PC-9 (cell line): ENCODE measurements around the gene DHRS7C. TPM values are rescaled to one million over a fixed set of nuclear protein-coding genes. Genes with fewer than 3 reads are reported as not detected.
A peak's percentile ranks its signal among the peaks of the same experiment; 100 is the strongest.

ENCODE experiments used
- BruUV-seq: library from RNA; stranded (reverse); fragments of 400-500 nt; replicated peaks from 2 replicates; lab custom pipeline; 2021; lab: Mats Ljungman, UMichigan
- CTCF ChIA-PET: fragments of 300-600 bp; sonication (Branson Sonifier 250); formaldehyde crosslinking; loops from one replicate; lab custom pipeline; 2022; ENCODE audit warnings: antibody characterized with exemption; lab: Charles Lee
- POLR2A ChIA-PET: fragments of 300-600 bp; sonication (Branson Sonifier 250); formaldehyde crosslinking; loops from one replicate; lab custom pipeline; 2022; ENCODE audit warnings: antibody characterized with exemption; ENCODE audit not compliant: unreplicated experiment; lab: Charles Lee
- DNase-seq, 2 experiments: peaks; one replicate each; pipeline versions ENCODE4 v3.0.0 to v3.0.0-alpha.2; 2015 to 2022; ENCODE audit warnings: mixed read lengths in 1 of 2
- H2AFZ ChIP-seq: fragments of 200-600 bp; sonication (generic); 2 replicates; pipeline ENCODE4 v1.8.1; 2017; ENCODE audit warnings: antibody characterized with exemption
- H3F3A ChIP-seq: fragments of 200-600 bp; sonication (generic); 2 replicates; pipeline ENCODE4 v1.8.1; 2017; ENCODE audit warnings: antibody characterized with exemption, mild to moderate bottlenecking, low read depth; ENCODE audit not compliant: insufficient read depth
- H3K27ac ChIP-seq: fragments of 200-600 bp; sonication (generic); 2 replicates; pipeline ENCODE4 v1.6.1; 2016; ENCODE audit warnings: mixed run types
- H3K27me3 ChIP-seq: fragments of 200-600 bp; sonication (generic); 2 replicates; pipeline ENCODE4 v1.6.1; 2016; ENCODE audit warnings: low read depth, mixed run types; ENCODE audit not compliant: insufficient read depth
- H3K36me3 ChIP-seq: fragments of 200-600 bp; sonication (generic); 2 replicates; pipeline ENCODE4 v1.6.1; 2016; ENCODE audit warnings: low read depth, mixed run types
- H3K4me1 ChIP-seq: fragments of 200-600 bp; sonication (generic); replicated peaks from 2 replicates; pipeline ENCODE4 v1.6.1; 2016; ENCODE audit warnings: mixed run types; ENCODE audit not compliant: insufficient read depth
- H3K4me2 ChIP-seq: fragments of 200-600 bp; sonication (generic); 2 replicates; pipeline ENCODE4 v1.6.1; 2017; ENCODE audit warnings: mixed run types
- H3K4me3 ChIP-seq: fragments of 200-600 bp; sonication (generic); 2 replicates; pipeline ENCODE4 v1.6.1; 2016; ENCODE audit warnings: mixed run types
- H3K79me2 ChIP-seq: fragments of 200-600 bp; sonication (generic); 2 replicates; pipeline ENCODE4 v1.6.1; 2017; ENCODE audit warnings: low read depth, mixed run types
- H3K9me2 ChIP-seq: fragments of 200-600 bp; sonication (generic); 2 replicates; pipeline ENCODE4 v1.8.1; 2017; ENCODE audit warnings: mild to moderate bottlenecking; ENCODE audit not compliant: insufficient read depth
- H3K9me3 ChIP-seq: fragments of 200-600 bp; sonication (generic); 2 replicates; pipeline ENCODE4 v1.8.1; 2016; ENCODE audit warnings: low read depth; ENCODE audit not compliant: insufficient read depth
- H4K20me1 ChIP-seq: fragments of 200-600 bp; sonication (generic); 2 replicates; pipeline ENCODE4 v1.8.1; 2017; ENCODE audit not compliant: insufficient read depth
- EZH2 ChIP-seq: fragments of 200-600 bp; sonication (generic); IDR thresholded peaks from 2 replicates; pipeline ENCODE4 v1.8.0; 2017; ENCODE audit warnings: antibody characterized with exemption, low read depth
- intact Hi-C: fragments of 100-400 bp; cut with micrococcal nuclease; formaldehyde crosslinking; loops from one replicate; pipeline ENCODE4 v1.10.0; 2022; ENCODE audit not compliant: unreplicated experiment
- total RNA-seq: library from RNA; stranded (reverse); gene quantifications from 2 replicates; pipeline ENCODE4 v1.2.3, GENCODE V29; 2021
- TF ChIP-seq, protein P1 (sequence below): fragments of 200-600 bp; sonication (generic); conservative IDR thresholded peaks from 2 replicates; pipeline ENCODE4 v1.6.1; 2017; ENCODE audit warnings: mixed run types, antibody characterized with exemption, mild to moderate bottlenecking, moderate library complexity

The DHRS7C gene
- total RNA-seq, 1 experiment from 2014 or later = not detected

DNA sequence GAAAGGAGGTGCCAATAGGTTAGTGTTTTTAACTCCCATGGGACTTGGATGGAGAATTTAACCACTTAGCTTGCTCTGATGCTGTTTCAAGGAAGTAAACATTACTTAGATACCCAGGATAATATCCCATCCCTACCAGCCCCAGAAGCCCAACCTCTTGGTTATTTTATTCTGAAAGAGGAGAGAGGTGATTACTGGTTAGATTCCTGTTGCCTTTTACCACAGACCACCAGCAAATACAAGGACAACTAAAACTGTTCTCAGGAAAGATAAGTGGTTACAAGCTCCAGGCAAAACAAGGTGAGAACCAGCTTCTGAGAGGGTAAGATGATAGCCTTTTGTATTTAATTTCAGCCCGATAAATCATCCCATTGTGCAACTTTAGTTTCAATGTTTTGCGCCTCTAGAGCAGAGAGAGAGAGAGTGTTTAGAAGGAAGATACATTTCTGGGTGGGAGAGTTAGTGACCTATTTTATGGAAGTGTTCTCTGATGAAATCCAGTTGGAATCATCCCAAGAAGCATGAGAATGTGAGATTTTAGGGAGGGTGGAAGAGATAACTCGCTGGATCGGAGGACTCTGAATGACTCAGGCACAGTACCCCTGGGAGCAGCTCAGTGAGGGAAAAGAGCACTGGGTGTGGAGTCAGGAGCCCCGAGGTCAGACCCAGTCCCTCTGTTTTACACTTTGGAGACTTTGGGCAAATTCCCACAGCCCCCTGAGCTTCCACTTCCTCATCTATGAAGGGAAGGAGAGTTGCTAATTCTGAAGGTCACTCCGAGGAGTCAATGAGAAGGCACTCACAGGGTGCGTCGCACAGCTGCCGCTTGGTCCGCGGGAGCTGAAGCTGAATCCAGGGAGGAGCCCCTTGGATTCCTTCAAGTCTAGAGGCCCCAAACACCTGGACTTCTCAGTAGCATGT, 46.4 kb upstream of the DHRS7C start:
- H3K9me2 ChIP-seq = no peaks in the 10 kb centered on the region
- ChIA-PET CTCF (interaction anchor here (1.4 to 1.8 kb wide), 3 partner anchors 52 to 91 kb away, joined by 3 to 5 read pairs (median 4); no protein-coding TSS in a partner anchor), POLR2A (interaction anchor here (0.6 kb wide), 1 partner anchor 30 kb away, joined by 3 read pairs; no protein-coding TSS in a partner anchor)
- intact Hi-C loops = loop anchor here (2.0 kb wide), 2 partner anchors 21 to 191 kb away; no protein-coding TSS in a partner anchor
- H3K27me3 ChIP-seq = no peaks in the 10 kb centered on the region
- H3K79me2 ChIP-seq = no peaks in the 10 kb centered on the region
- peaks cover 51% of the 10 kb centered on the region for H3K4me1 ChIP-seq
- H3F3A ChIP-seq = peaks cover 21% of the 10 kb centered on the region
- TF ChIP-seq, protein P1, sequence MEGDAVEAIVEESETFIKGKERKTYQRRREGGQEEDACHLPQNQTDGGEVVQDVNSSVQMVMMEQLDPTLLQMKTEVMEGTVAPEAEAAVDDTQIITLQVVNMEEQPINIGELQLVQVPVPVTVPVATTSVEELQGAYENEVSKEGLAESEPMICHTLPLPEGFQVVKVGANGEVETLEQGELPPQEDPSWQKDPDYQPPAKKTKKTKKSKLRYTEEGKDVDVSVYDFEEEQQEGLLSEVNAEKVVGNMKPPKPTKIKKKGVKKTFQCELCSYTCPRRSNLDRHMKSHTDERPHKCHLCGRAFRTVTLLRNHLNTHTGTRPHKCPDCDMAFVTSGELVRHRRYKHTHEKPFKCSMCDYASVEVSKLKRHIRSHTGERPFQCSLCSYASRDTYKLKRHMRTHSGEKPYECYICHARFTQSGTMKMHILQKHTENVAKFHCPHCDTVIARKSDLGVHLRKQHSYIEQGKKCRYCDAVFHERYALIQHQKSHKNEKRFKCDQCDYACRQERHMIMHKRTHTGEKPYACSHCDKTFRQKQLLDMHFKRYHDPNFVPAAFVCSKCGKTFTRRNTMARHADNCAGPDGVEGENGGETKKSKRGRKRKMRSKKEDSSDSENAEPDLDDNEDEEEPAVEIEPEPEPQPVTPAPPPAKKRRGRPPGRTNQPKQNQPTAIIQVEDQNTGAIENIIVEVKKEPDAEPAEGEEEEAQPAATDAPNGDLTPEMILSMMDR = no peak
- TF ChIP-seq EZH2 = no peak
- peak overlapping the region; percentile 99 for H3K27ac ChIP-seq
- H3K9me3 ChIP-seq = no peaks in the 10 kb centered on the region
- DNase-seq = peak; percentile 41 to 88
- TSS peak; percentile 87 for BruUV-seq
- peak overlapping the region; percentile 69 for H3K4me2 ChIP-seq
- H3K4me3 ChIP-seq = peak overlapping the region; percentile 37; the same call in 1 of the 2 replicates
- no peaks in the 10 kb centered on the region for H4K20me1 ChIP-seq
- no peaks in the 10 kb centered on the region for H3K36me3 ChIP-seq
- peak overlapping the region; percentile 58; the same call in 1 of the 2 replicates for H2AFZ ChIP-seq

DNA sequence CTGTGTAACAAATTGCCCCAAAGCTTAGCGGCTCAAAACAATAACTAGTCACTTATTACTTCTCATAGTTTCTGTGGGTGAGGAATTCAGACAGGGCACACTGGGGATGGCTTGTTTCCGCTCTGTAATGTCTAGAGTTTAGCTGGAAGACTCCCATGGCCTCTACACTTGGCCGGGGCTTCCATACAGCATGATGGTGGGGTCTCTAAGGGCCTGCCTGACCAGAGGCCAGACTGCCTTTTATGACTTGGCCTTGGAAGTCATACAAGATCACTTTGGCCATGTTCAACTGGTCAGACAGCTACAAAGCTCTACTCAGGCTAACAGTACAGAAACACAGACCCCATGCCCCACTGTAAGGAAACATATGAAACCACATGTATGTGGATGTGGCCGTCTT, 42.5 kb upstream of the DHRS7C start:
- BruUV-seq = no TSS peak
- Histone ChIP-seq H3K79me2 (no peaks in the 10 kb centered on the region), H3K4me1 (peaks cover 33% of the 10 kb centered on the region), H3K9me3 (no peaks in the 10 kb centered on the region), H3K27me3 (no peaks in the 10 kb centered on the region), H3K27ac (no peak overlapping the region), H3K36me3 (no peaks in the 10 kb centered on the region), H3K9me2 (no peaks in the 10 kb centered on the region), H4K20me1 (no peaks in the 10 kb centered on the region), H2AFZ (no peak overlapping the region), H3K4me2 (no peak overlapping the region), H3F3A (peaks cover 19% of the 10 kb centered on the region), H3K4me3 (no peak overlapping the region)
- ChIA-PET POLR2A (no interaction called here), CTCF (no interaction called here)
- intact Hi-C loops = no loop called here
- no peak for DNase-seq
- no peak for TF ChIP-seq EZH2
- TF ChIP-seq, protein P1 = no peak

DNA sequence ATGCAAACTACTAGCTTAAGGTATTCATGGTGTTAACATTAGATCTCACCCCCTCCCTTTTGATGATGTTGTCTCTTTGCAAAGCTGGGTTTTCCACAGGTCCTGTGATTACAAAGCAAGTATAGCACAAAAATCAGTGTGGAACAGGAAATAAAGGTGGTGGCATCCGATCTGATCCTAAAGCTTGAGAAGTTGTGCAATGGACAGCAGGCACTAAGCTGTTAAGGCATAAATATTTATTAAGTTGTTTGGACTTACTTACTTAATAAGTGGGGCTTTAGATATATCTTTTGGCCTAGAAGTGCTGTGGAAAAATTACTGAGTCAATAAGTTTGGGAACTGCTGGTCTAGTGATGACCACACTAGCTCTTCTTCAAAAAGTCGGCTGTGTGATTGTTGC, 39.3 kb upstream of the DHRS7C start:
- no peak for TF ChIP-seq EZH2
- TF ChIP-seq, protein P1 = no peak
- H3K27ac ChIP-seq = no peak overlapping the region
- CTCF ChIA-PET = no interaction called here
- peaks cover 7% of the 10 kb centered on the region for H3K4me1 ChIP-seq
- H3F3A ChIP-seq = no peaks in the 10 kb centered on the region
- no peaks in the 10 kb centered on the region for H3K9me3 ChIP-seq
- BruUV-seq = no TSS peak
- intact Hi-C loops = no loop called here
- POLR2A ChIA-PET = no interaction called here
- H2AFZ ChIP-seq = no peak overlapping the region
- no peaks in the 10 kb centered on the region for H4K20me1 ChIP-seq
- H3K9me2 ChIP-seq = no peaks in the 10 kb centered on the region
- H3K4me3 ChIP-seq = no peak overlapping the region
- H3K36me3 ChIP-seq = no peaks in the 10 kb centered on the region
- no peaks in the 10 kb centered on the region for H3K27me3 ChIP-seq
- no peaks in the 10 kb centered on the region for H3K79me2 ChIP-seq
- no peak overlapping the region for H3K4me2 ChIP-seq
- DNase-seq = no peak
